Right atrium auricular region (tissue), 2 donors: ENCODE results near the gene GFI1B. TPM values are rescaled to one million over a fixed set of nuclear protein-coding genes. Genes with fewer than 3 reads are reported as not detected.

ENCODE experiments used
- DNase-seq: peaks from one replicate; pipeline ENCODE4 v3.0.0-alpha.2; 2019; ENCODE audit warnings: low spot score
- H3K27ac ChIP-seq, 2 donors: fragments of 200-600 bp; sonication (generic); 1 replicate in 1 of 2; 2 replicates in 1 of 2; pipeline ENCODE4 v1.5.1; 2016 to 2019
- H3K27me3 ChIP-seq, 2 donors: fragments of 200-600 bp; sonication (generic); one replicate each; pipeline versions ENCODE4 v1.5.1 to v1.6.0; 2017 to 2019
- H3K36me3 ChIP-seq: fragments of 200-600 bp; sonication (generic); one replicate; pipeline ENCODE4 v1.5.1; 2016
- H3K4me1 ChIP-seq, 2 donors: fragments of 200-600 bp; sonication (generic); one replicate each; pipeline versions ENCODE4 v1.5.1 to v1.6.0; 2017 to 2019
- H3K4me3 ChIP-seq, 2 donors: fragments of 200-600 bp; sonication (generic); 1 replicate in 1 of 2; 2 replicates in 1 of 2; pipeline ENCODE4 v1.5.1; 2017 to 2019; ENCODE audit warnings: mild to moderate bottlenecking in 1 of 2, moderate library complexity in 1 of 2
- H3K9me3 ChIP-seq, 2 donors: fragments of 200-600 bp; sonication (generic); one replicate each; pipeline ENCODE4 v1.5.1; 2019
- total RNA-seq, 2 donors: library from RNA; depleted of rRNA; stranded (reverse); fragments of >200 nt; gene quantifications; one replicate each; pipeline ENCODE4 v1.1.0, GENCODE V29; 2016
- TF ChIP-seq, protein P1 (sequence below), 2 donors: fragments of 200-600 bp; sonication (generic); IDR thresholded peaks; one replicate each; pipeline ENCODE4 v1.5.1; 2019; ENCODE audit warnings: antibody characterized with exemption in 2 of 2

Gene GFI1B
- total RNA-seq, 2 donors from 2014 or later, result 0.35 TPM; not detected in 1

DNA sequence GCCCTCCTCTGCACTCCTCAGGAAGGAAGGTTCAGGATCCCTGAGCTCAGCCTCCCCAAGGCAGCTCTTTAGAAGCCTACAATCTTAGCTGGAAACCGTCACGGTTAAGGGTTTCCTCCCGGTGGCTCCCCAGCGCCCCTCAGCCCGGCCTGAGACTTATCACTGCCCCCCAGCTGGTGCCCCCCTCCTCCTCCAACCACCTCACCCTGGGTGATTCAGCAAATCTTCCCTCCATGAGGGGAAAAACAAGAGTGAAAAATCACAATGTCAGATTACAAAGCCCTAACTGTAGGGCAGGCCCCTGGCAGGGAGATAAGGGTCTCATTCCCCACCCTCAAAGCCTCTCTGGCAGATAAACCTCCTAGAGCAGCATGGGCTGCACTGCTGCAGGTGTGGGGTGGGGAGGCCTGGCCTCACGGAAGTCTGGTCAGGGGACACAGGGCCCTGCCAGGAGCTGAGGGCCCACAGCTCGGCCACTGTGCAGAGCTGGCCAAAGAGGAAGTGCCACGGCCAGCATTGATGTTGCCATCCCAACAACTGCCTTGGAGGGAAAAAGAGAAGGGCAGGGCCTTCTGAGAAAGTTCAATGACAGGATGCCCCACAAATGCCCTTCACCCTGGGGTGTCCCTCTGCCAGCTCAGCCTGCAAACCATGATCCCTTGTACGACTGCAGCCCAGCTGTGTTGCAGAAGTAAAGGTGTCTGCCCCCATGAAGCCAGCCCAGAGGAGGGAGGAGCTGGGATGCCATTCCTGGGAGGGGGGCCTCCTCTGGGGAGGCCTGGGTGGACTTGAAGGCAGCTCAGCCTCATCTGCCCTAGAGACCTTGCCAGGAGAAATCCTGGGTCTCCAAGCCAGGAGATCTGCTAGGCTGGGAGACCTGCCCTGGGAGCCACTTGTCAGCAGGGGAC lies 25.9 kb downstream of the GFI1B start:
- TF ChIP-seq, protein P1, sequence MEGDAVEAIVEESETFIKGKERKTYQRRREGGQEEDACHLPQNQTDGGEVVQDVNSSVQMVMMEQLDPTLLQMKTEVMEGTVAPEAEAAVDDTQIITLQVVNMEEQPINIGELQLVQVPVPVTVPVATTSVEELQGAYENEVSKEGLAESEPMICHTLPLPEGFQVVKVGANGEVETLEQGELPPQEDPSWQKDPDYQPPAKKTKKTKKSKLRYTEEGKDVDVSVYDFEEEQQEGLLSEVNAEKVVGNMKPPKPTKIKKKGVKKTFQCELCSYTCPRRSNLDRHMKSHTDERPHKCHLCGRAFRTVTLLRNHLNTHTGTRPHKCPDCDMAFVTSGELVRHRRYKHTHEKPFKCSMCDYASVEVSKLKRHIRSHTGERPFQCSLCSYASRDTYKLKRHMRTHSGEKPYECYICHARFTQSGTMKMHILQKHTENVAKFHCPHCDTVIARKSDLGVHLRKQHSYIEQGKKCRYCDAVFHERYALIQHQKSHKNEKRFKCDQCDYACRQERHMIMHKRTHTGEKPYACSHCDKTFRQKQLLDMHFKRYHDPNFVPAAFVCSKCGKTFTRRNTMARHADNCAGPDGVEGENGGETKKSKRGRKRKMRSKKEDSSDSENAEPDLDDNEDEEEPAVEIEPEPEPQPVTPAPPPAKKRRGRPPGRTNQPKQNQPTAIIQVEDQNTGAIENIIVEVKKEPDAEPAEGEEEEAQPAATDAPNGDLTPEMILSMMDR (IDR thresholded peaks at IDR 0.05), result no peak
- Histone ChIP-seq H3K9me3 (no peaks in the 10 kb centered on the region), H3K27me3 (no peaks in the 10 kb centered on the region), H3K27ac (no peak overlapping the region), H3K4me3 (no peak overlapping the region), H3K36me3 (no peaks in the 10 kb centered on the region), H3K4me1 (no peaks in the 10 kb centered on the region)
- DNase-seq, result no peak

DNA sequence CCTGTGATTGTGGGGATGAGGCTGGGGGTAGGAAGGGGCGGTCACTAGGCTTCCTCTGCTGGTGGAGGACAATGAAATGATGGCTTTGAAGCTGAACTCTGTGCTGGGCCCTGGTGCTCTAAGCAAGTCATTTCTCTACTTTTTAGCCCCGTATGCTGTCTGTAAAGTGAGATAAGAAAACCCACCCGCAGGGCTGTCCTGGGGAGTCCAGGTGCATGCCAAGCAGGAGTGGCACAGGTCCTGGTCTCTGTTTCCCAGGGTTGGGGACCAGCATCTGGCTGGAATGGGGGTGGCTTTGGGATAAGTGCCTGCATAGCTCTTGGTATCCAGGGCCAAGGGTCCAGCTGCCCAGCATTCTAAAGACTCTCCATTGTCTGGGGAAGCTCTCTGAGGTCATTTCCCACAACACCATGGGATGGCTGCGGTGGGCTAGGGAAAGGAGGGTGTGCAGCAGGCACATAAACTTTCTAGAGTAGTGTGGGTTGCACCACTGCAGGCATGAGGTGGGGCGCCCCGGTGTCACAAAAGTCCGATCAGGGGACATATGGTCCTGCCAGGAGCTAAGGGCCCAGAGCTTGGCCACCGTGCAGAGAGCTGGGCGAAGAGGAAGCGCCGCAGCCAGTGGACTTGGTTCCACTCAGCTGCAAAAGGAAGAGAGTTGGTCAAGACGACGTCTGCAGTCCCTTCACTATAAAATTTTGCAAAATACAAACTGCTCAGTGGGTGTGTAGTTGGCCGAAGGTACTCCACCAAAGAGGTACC lies 26.7 kb downstream of the GFI1B start:
- no peaks in the 10 kb centered on the region for H3K36me3 ChIP-seq
- no peaks in the 10 kb centered on the region for H3K4me1 ChIP-seq
- H3K9me3 ChIP-seq, result no peaks in the 10 kb centered on the region
- H3K27ac ChIP-seq, result no peak overlapping the region
- H3K4me3 ChIP-seq, result no peak overlapping the region
- H3K27me3 ChIP-seq, result no peaks in the 10 kb centered on the region
- TF ChIP-seq, protein P1 (IDR thresholded peaks at IDR 0.05), result no peak
- no peak for DNase-seq

DNA sequence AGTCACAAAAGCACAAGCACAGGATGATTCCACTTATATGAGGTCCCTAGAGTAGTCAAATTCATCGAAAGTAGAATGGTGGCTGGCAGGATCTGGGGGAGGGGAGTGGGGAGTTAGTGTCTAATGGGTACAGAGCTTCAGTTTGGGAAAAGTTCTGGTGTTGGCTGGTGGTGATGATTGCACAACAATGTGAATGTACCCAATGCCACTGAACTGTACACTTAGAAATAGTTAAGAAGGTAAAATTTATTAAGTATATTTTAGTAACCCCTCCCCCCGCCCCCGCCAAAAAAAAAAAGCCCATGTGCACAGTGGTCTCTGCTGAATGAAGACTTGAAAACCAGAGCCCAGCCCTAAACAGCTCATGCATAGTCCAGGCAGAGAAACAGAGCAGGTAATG lies 27.5 kb downstream of the GFI1B start:
- H3K27ac ChIP-seq, result no peak overlapping the region
- peaks cover 0 to 7% of the 10 kb centered on the region in 2 donors for H3K9me3 ChIP-seq
- no peak for DNase-seq
- no peaks in the 10 kb centered on the region for H3K27me3 ChIP-seq
- TF ChIP-seq, protein P1 (IDR thresholded peaks at IDR 0.05), result no peak
- H3K4me3 ChIP-seq, result no peak overlapping the region
- no peaks in the 10 kb centered on the region for H3K36me3 ChIP-seq
- no peaks in the 10 kb centered on the region for H3K4me1 ChIP-seq

DNA sequence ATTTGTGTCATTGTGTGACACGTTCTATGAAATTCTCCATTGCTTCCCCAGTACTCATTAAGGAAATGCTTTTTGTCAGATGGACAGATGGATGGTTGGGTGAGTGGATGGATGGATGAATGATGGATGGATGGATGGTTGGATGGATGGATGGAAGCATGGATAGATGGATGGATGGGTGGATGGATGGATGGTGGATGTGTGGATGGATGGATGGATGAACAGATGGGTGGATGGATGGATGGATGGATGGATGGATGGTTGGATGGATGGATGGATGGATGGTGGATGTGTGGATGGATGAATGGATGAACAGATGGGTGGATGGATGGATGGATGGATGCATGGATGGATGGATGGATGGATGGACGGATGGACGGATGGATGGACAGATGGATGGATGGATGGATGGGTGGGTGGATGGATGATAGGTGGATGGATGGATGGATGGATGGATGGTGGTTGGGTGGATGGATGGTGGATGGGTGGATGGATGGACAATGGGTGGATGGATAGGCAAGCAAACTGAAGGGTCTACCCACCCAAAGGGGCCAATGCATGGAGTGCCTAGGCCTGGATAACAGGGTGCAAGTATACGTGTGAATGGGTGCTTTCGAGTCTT lies 28.3 kb downstream of the GFI1B start:
- no peaks in the 10 kb centered on the region for H3K27me3 ChIP-seq
- no peaks in the 10 kb centered on the region for H3K36me3 ChIP-seq
- no peaks in the 10 kb centered on the region for H3K4me1 ChIP-seq
- H3K9me3 ChIP-seq, result peaks cover 0 to 8% of the 10 kb centered on the region in 2 donors
- TF ChIP-seq, protein P1 (IDR thresholded peaks at IDR 0.05), result no peak
- no peak for DNase-seq
- no peak overlapping the region for H3K4me3 ChIP-seq
- no peak overlapping the region for H3K27ac ChIP-seq

DNA sequence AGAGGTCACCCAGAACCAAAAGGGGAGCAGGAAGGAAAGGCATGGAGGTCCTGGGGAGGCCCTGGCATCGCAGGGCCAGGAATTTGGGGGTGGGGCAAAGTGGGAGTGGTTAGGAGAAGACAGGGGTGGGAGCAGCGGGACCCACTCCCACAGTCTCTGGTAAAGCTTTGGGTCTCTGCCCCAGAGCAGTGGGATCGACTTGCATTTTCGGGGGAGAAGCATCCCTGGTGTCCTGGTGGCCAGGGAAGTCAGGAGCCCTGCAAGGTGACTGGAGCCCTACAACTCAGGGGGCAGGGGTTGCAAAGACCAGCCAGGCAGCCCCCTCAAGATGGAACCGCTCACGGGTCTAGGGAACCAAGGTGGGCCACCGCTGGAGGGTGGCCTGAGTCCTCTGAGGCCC lies 29.9 kb downstream of the GFI1B start:
- no peak for DNase-seq
- TF ChIP-seq, protein P1 (IDR thresholded peaks at IDR 0.05), result no peak
- no peak overlapping the region for H3K4me3 ChIP-seq
- no peak overlapping the region for H3K27ac ChIP-seq
- H3K9me3 ChIP-seq, result peaks cover 0 to 8% of the 10 kb centered on the region in 2 donors
- no peaks in the 10 kb centered on the region for H3K4me1 ChIP-seq
- no peaks in the 10 kb centered on the region for H3K36me3 ChIP-seq
- no peaks in the 10 kb centered on the region for H3K27me3 ChIP-seq
